ENCODE data around the gene C9orf72.

Gene C9orf72

GRCh38 chr9:27584931-27585330 is 11.7 kb upstream of the C9orf72 start:
- no peak overlapping the region for H3K27ac ChIP-seq (ENCODE audit: poor library complexity, severe bottlenecking)
- no peak for DNase-seq (ENCODE audit: low spot score)

GRCh38 chr9:27582794-27583193 is 9.5 kb upstream of the C9orf72 start:
- Histone ChIP-seq H3K9me3 (ENCODE audit: severe bottlenecking) (no peaks in the 10 kb centered on the region), H3K27ac (ENCODE audit: poor library complexity, severe bottlenecking) (no peak overlapping the region), H3K4me3 (ENCODE audit: severe bottlenecking) (no peak overlapping the region), H3K36me3 (ENCODE audit: low read depth) (no peaks in the 10 kb centered on the region), H3K27me3 (ENCODE audit: insufficient read depth, poor library complexity, severe bottlenecking) (no peaks in the 10 kb centered on the region), H3K4me1 (ENCODE audit: insufficient read depth, poor library complexity, severe bottlenecking) (no peaks in the 10 kb centered on the region)
- TF ChIP-seq CTCF (IDR thresholded peaks at IDR 0.05; ENCODE audit: poor library complexity, severe bottlenecking): no peak
- ATAC-seq (ENCODE audit: low read depth): no peak
- no peak for DNase-seq (ENCODE audit: low spot score)

More at GRCh38 chr9:27584931-27585330, 11.7 kb upstream of the C9orf72 start:
- ATAC-seq (ENCODE audit: low read depth): no peak
- Histone ChIP-seq H3K9me3 (ENCODE audit: severe bottlenecking) (no peaks in the 10 kb centered on the region), H3K4me1 (ENCODE audit: insufficient read depth, poor library complexity, severe bottlenecking) (no peaks in the 10 kb centered on the region), H3K27me3 (ENCODE audit: insufficient read depth, poor library complexity, severe bottlenecking) (no peaks in the 10 kb centered on the region), H3K36me3 (ENCODE audit: low read depth) (no peaks in the 10 kb centered on the region), H3K4me3 (ENCODE audit: severe bottlenecking) (no peak overlapping the region)
- no peak for TF ChIP-seq CTCF (IDR thresholded peaks at IDR 0.05; ENCODE audit: poor library complexity, severe bottlenecking)

GRCh38 chr9:27581826-27582225 is 8.5 kb upstream of the C9orf72 start:
- ATAC-seq (ENCODE audit: low read depth) (no peak), DNase-seq (ENCODE audit: low spot score) (no peak)
- Histone ChIP-seq H3K36me3 (ENCODE audit: low read depth) (no peaks in the 10 kb centered on the region), H3K4me3 (ENCODE audit: severe bottlenecking) (no peak overlapping the region), H3K4me1 (ENCODE audit: insufficient read depth, poor library complexity, severe bottlenecking) (no peaks in the 10 kb centered on the region), H3K27ac (ENCODE audit: poor library complexity, severe bottlenecking) (no peak overlapping the region), H3K9me3 (ENCODE audit: severe bottlenecking) (no peaks in the 10 kb centered on the region), H3K27me3 (ENCODE audit: insufficient read depth, poor library complexity, severe bottlenecking) (no peaks in the 10 kb centered on the region)
- TF ChIP-seq CTCF (IDR thresholded peaks at IDR 0.05; ENCODE audit: poor library complexity, severe bottlenecking): no peak

- TF ChIP-seq CTCF (IDR thresholded peaks at IDR 0.05; ENCODE audit: poor library complexity, severe bottlenecking): no peak
- Histone ChIP-seq H3K4me1 (ENCODE audit: insufficient read depth, poor library complexity, severe bottlenecking) (peaks cover 18% of the 10 kb centered on the region), H3K9me3 (ENCODE audit: severe bottlenecking) (no peaks in the 10 kb centered on the region), H3K4me3 (ENCODE audit: severe bottlenecking) (peak overlapping the region; percentile 54), H3K36me3 (ENCODE audit: low read depth) (no peaks in the 10 kb centered on the region), H3K27ac (ENCODE audit: poor library complexity, severe bottlenecking) (peak overlapping the region; percentile 61), H3K27me3 (ENCODE audit: insufficient read depth, poor library complexity, severe bottlenecking) (no peaks in the 10 kb centered on the region)
- DNase-seq (ENCODE audit: low spot score) (peak; percentile 98), ATAC-seq (ENCODE audit: low read depth) (peak; percentile 67)
Observed at GRCh38 chr9:27573634-27574590, 631 bp upstream of the C9orf72 start.

DNA sequence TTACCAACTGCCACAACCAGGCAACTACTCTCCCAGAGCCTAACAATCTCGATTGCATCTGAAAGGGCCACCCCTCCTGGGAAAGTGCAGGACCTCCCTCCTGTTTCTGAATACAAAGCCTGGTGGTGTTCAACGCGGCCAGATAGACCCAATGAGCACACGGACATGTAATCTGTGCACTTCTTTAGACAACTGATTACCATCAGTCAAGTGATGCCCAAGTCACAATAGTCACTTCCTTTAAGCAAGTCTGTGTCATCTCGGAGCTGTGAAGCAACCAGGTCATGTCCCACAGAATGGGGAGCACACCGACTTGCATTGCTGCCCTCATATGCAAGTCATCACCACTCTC is 739 bp downstream of the C9orf72 start:
- H3K4me3 ChIP-seq (ENCODE audit: severe bottlenecking): peak overlapping the region; percentile 54
- H3K36me3 ChIP-seq (ENCODE audit: low read depth): no peaks in the 10 kb centered on the region
- ATAC-seq (ENCODE audit: low read depth) (peak; percentile 4), DNase-seq (ENCODE audit: low spot score) (no peak)
- peaks cover 18% of the 10 kb centered on the region for H3K4me1 ChIP-seq (ENCODE audit: insufficient read depth, poor library complexity, severe bottlenecking)
- H3K27ac ChIP-seq (ENCODE audit: poor library complexity, severe bottlenecking): peak overlapping the region; percentile 61
- no peaks in the 10 kb centered on the region for H3K27me3 ChIP-seq (ENCODE audit: insufficient read depth, poor library complexity, severe bottlenecking)
- no peaks in the 10 kb centered on the region for H3K9me3 ChIP-seq (ENCODE audit: severe bottlenecking)
- TF ChIP-seq CTCF (IDR thresholded peaks at IDR 0.05; ENCODE audit: poor library complexity, severe bottlenecking): no peak

All from RWPE2 (cell line).